HepG2 (cell line): ENCODE results near the gene CYP27A1. TPM values are rescaled to one million over a fixed set of nuclear protein-coding genes. Genes with fewer than 3 reads are reported as not detected.

ENCODE experiments used
- ADNP ChIP-seq: sonication (generic); formaldehyde crosslinking; IDR thresholded peaks from 2 replicates; pipeline ENCODE4 v1.4.0; 2020; ENCODE audit warnings: missing genetic modification reagents
- MTA3 ChIP-seq: sonication (generic); formaldehyde crosslinking; IDR thresholded peaks from 2 replicates; pipeline ENCODE4 v1.4.0; 2020; ENCODE audit warnings: missing genetic modification reagents
- NFATC3 ChIP-seq: sonication (generic); formaldehyde crosslinking; IDR thresholded peaks from 2 replicates; pipeline ENCODE4 v1.5.1; 2020; ENCODE audit warnings: mild to moderate bottlenecking, missing genetic modification reagents
- POLR2AphosphoS5 ChIP-seq: IDR thresholded peaks from 2 replicates; pipeline ENCODE4 v1.6.1; 2012; ENCODE audit warnings: low read depth, low read length
- PRPF4 ChIP-seq: fragments of 200-400 bp; formaldehyde crosslinking; IDR thresholded peaks from 2 replicates; pipeline ENCODE4 v1.6.1; 2016; ENCODE audit warnings: low read length, low read depth; ENCODE audit not compliant: poor library complexity, severe bottlenecking
- SNAPC4 ChIP-seq: sonication (generic); formaldehyde crosslinking; IDR thresholded peaks from 2 replicates; pipeline ENCODE4 v1.4.0; 2020; ENCODE audit warnings: mild to moderate bottlenecking, missing genetic modification reagents
- SOX6 ChIP-seq, 2 experiments: fragments of 450-650 bp in 1 of 2; sonication (generic) in 1 of 2; formaldehyde crosslinking in 1 of 2; IDR thresholded peaks; 2 replicates each; pipeline versions ENCODE4 v1.4.0 to v1.6.1; 2017 to 2020; ENCODE audit warnings: antibody characterized with exemption in 1 of 2, mild to moderate bottlenecking in 1 of 2, missing genetic modification reagents in 1 of 2
- TEAD3 ChIP-seq: optimal IDR thresholded peaks from 2 replicates; pipeline ENCODE3; 2016; ENCODE audit warnings: borderline replicate concordance
- ZKSCAN5 ChIP-seq: sonication (generic); formaldehyde crosslinking; IDR thresholded peaks from 2 replicates; pipeline ENCODE4 v1.5.1; 2020; ENCODE audit warnings: mild to moderate bottlenecking, missing genetic modification reagents
- ZNF142 ChIP-seq: sonication (generic); formaldehyde crosslinking; IDR thresholded peaks from 2 replicates; pipeline ENCODE4 v1.4.0; 2020; ENCODE audit warnings: missing genetic modification reagents
- ZNF205 ChIP-seq: IDR thresholded peaks from 2 replicates; pipeline ENCODE4 v1.6.1; 2018; ENCODE audit warnings: missing biosample characterization, missing genetic modification reagents
- ZNF3 ChIP-seq: IDR thresholded peaks from 2 replicates; pipeline ENCODE4 v1.7.0; 2017; ENCODE audit warnings: inconsistent platforms
- ZNF619 ChIP-seq: sonication (generic); formaldehyde crosslinking; IDR thresholded peaks from 2 replicates; pipeline ENCODE4 v1.4.0; 2020; ENCODE audit warnings: mild to moderate bottlenecking, missing genetic modification reagents
- polyA plus RNA-seq, 8 experiments: library from polyadenylated mRNA; depleted of rRNA in 3 of 8; stranded (reverse) in 7 of 8; unstranded in 1 of 8; fragments of >200 nt; fragmentation: Illumina TruSeq in 4 of 8; extraction: Trizol in 4 of 8; gene quantifications; 2 replicates each; pipeline versions ENCODE4 v1.2.1 to v1.2.3, GENCODE V29; 2011 to 2016; ENCODE audit warnings: low read depth in 4 of 8, missing spikeins in 1 of 8, mixed read lengths in 1 of 8; ENCODE audit not compliant: insufficient read depth in 1 of 8
- total RNA-seq, 5 experiments: library from RNA; depleted of rRNA; stranded (reverse); fragments of >200 nt; fragmentation: Illumina TruSeq; extraction: Trizol; gene quantifications; 2 replicates each; pipeline ENCODE4 v1.2.3, GENCODE V29; 2016; ENCODE audit warnings: low read depth in 1 of 5
- TF ChIP-seq, protein P1 (sequence below): IDR thresholded peaks from 2 replicates; pipeline ENCODE4 v1.6.1; 2016; ENCODE audit warnings: low read depth, borderline replicate concordance
- TF ChIP-seq, protein P2 (sequence below): sonication (generic); formaldehyde crosslinking; IDR thresholded peaks from 2 replicates; pipeline ENCODE4 v1.9.0; 2021; ENCODE audit warnings: missing genetic modification reagents, borderline replicate concordance

Gene CYP27A1
- total and polyA plus RNA-seq, 2 of the 13 experiments (the other 11 are each of a cell fraction or from before 2014, with no cell fraction given): 157 to 266 TPM

GRCh38 chr2:218745559-218746469, 36.1 kb upstream of the CYP27A1 start (continued):
- TF ChIP-seq ZNF205 (peak; percentile 64; the same call in 1 of the 2 replicates), NFATC3 (CRISPR knock-in tag) (no peak), MTA3 (CRISPR knock-in tag) (no peak), ZNF142 (CRISPR knock-in tag) (no peak), ZKSCAN5 (no peak), SNAPC4 (CRISPR knock-in tag) (no peak), ADNP (CRISPR knock-in tag) (no peak), TEAD3 (peak; percentile 70), ZNF619 (peak; percentile 22), POLR2AphosphoS5 (no peak), ZNF3 (no peak), SOX6 (IDR thresholded peaks at IDR 0.05) (no peak), SOX6 (CRISPR knock-in tag; IDR thresholded peaks at IDR 0.05) (peak; percentile 95), PRPF4 (peak; percentile 23)
- TF ChIP-seq, protein P1, sequence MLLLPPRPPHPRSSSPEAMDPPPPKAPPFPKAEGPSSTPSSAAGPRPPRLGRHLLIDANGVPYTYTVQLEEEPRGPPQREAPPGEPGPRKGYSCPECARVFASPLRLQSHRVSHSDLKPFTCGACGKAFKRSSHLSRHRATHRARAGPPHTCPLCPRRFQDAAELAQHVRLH (CRISPR knock-in tag): no peak
- TF ChIP-seq, protein P2, sequence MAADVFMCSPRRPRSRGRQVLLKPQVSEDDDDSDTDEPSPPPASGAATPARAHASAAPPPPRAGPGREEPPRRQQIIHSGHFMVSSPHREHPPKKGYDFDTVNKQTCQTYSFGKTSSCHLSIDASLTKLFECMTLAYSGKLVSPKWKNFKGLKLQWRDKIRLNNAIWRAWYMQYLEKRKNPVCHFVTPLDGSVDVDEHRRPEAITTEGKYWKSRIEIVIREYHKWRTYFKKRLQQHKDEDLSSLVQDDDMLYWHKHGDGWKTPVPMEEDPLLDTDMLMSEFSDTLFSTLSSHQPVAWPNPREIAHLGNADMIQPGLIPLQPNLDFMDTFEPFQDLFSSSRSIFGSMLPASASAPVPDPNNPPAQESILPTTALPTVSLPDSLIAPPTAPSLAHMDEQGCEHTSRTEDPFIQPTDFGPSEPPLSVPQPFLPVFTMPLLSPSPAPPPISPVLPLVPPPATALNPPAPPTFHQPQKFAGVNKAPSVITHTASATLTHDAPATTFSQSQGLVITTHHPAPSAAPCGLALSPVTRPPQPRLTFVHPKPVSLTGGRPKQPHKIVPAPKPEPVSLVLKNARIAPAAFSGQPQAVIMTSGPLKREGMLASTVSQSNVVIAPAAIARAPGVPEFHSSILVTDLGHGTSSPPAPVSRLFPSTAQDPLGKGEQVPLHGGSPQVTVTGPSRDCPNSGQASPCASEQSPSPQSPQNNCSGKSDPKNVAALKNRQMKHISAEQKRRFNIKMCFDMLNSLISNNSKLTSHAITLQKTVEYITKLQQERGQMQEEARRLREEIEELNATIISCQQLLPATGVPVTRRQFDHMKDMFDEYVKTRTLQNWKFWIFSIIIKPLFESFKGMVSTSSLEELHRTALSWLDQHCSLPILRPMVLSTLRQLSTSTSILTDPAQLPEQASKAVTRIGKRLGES (CRISPR knock-in tag): no peak
